HG03045 (cell line): ENCODE results near the gene ZNF792.
"Not testable (repeated sequence)": the region's sequence is repeated elsewhere in the genome, so short reads cannot be mapped to it uniquely, and the experiment has no call there.

Experiments
- ATAC-seq: cut with Tn5 transposase; IDR thresholded peaks from one replicate; pipeline ENCODE4 v1.9.1; 2021; ENCODE audit warnings: mild to moderate bottlenecking, moderate library complexity; ENCODE audit not compliant: unreplicated experiment

Gene ZNF792

GRCh38 chr19:34963573-34964406, at the start of gene ZNF792:
Gene ZNF792 (minus strand): TSS chr19:34964229. CDS start chr19:34963662, 567 bp downstream.
- peak; percentile 80 for ATAC-seq

GRCh38 chr19:35013041-35013819, 49.2 kb upstream of the ZNF792 start:
- ATAC-seq = no peak

GRCh38 chr19:35011737-35012682, 48.0 kb upstream of the ZNF792 start:
- no peak for ATAC-seq

GRCh38 chr19:35011091-35011689, 47.2 kb upstream of the ZNF792 start:
- no peak for ATAC-seq

- ATAC-seq = no peak
These were observed 45.7 kb upstream of the ZNF792 start for GRCh38 chr19:35009424-35010415.

GRCh38 chr19:35008891-35009341, 44.9 kb upstream of the ZNF792 start:
- no peak for ATAC-seq

GRCh38 chr19:35007427-35007826, 43.4 kb upstream of the ZNF792 start:
- ATAC-seq = not testable (repeated sequence)

GRCh38 chr19:35006999-35007365, 43.0 kb upstream of the ZNF792 start:
- ATAC-seq = no peak

- no peak for ATAC-seq
These were observed 42.4 kb upstream of the ZNF792 start for GRCh38 chr19:35006342-35006998.

GRCh38 chr19:35006007-35006341, 41.9 kb upstream of the ZNF792 start:
- not testable (repeated sequence) for ATAC-seq

GRCh38 chr19:35005256-35005977, 41.4 kb upstream of the ZNF792 start:
- no peak for ATAC-seq

- ATAC-seq = no peak
These were observed 40.7 kb upstream of the ZNF792 start for GRCh38 chr19:35004517-35005255.

- ATAC-seq = no peak
These were observed 38.1 kb upstream of the ZNF792 start for GRCh38 chr19:35002037-35002535.

- no peak for ATAC-seq
These were observed 36.8 kb upstream of the ZNF792 start for GRCh38 chr19:35000647-35001501.

GRCh38 chr19:35000338-35000646, 36.3 kb upstream of the ZNF792 start:
- ATAC-seq = no peak

- ATAC-seq = peak; percentile 53
These were observed 35.7 kb upstream of the ZNF792 start, which contains the start of gene GRAMD1A for GRCh38 chr19:34999498-35000337. Gene GRAMD1A (plus strand): TSS chr19:35000323. CDS start chr19:35000479, 156 bp downstream.
